Osteocyte (in vitro differentiated cells): ENCODE results near the gene CLN3. TPM values are rescaled to one million over a fixed set of nuclear protein-coding genes. Genes with fewer than 3 reads are reported as not detected.
A peak's percentile ranks its signal among the peaks of the same experiment; 100 is the strongest.

ENCODE experiments used
- DNase-seq: peaks from one replicate; pipeline ENCODE4 v3.0.0; 2021; ENCODE audit warnings: mixed read lengths; ENCODE audit not compliant: unreplicated experiment; ENCODE audit errors: extremely low spot score
- H3K27ac Mint-ChIP-seq: one replicate; pipeline ENCODE4 v1.8.0; 2021; ENCODE audit warnings: mild to moderate bottlenecking, mixed read lengths; ENCODE audit not compliant: unreplicated experiment
- H3K27me3 Mint-ChIP-seq: one replicate; pipeline ENCODE4 v1.8.0; 2021; ENCODE audit warnings: mixed read lengths; ENCODE audit not compliant: unreplicated experiment
- H3K36me3 Mint-ChIP-seq: one replicate; pipeline ENCODE4 v1.8.0; 2021; ENCODE audit warnings: mixed read lengths; ENCODE audit not compliant: unreplicated experiment
- H3K4me1 Mint-ChIP-seq: one replicate; pipeline ENCODE4 v1.8.0; 2021; ENCODE audit warnings: mixed read lengths; ENCODE audit not compliant: unreplicated experiment
- H3K4me3 Mint-ChIP-seq: one replicate; pipeline ENCODE4 v1.8.0; 2021; ENCODE audit warnings: mild to moderate bottlenecking, moderate library complexity, mixed read lengths; ENCODE audit not compliant: unreplicated experiment
- H3K9me3 Mint-ChIP-seq: one replicate; pipeline ENCODE4 v1.8.0; 2021; ENCODE audit warnings: mixed read lengths; ENCODE audit not compliant: unreplicated experiment
- CTCF ChIP-seq: fragments of 200-600 bp; sonication (generic); IDR thresholded peaks from 2 replicates; pipeline ENCODE4 v1.5.0; 2021; ENCODE audit warnings: antibody characterized with exemption, mild to moderate bottlenecking, moderate library complexity
- total RNA-seq: library from RNA; stranded (reverse); gene quantifications from 2 replicates; pipeline ENCODE4 v1.2.1, GENCODE V29; 2021

CLN3 gene
- total RNA-seq, 1 donor from 2014 or later: 39.4 TPM

- DNase-seq: no peak
- Mint-ChIP-seq H3K9me3 (no peaks in the 10 kb centered on the region), H3K36me3 (peaks cover 21% of the 10 kb centered on the region), H3K4me1 (peaks cover 27% of the 10 kb centered on the region), H3K27ac (no peak overlapping the region), H3K27me3 (no peaks in the 10 kb centered on the region), H3K4me3 (peak overlapping the region; percentile 76)
- no peak for TF ChIP-seq CTCF
These were observed 45.2 kb upstream of the CLN3 start for GRCh38 chr16:28537076-28537475.

- no peak for DNase-seq
- no peak for TF ChIP-seq CTCF
- peaks cover 21% of the 10 kb centered on the region for H3K36me3 Mint-ChIP-seq
- H3K9me3 Mint-ChIP-seq: no peaks in the 10 kb centered on the region
- H3K27ac Mint-ChIP-seq: no peak overlapping the region
- H3K4me3 Mint-ChIP-seq: no peak overlapping the region
- H3K4me1 Mint-ChIP-seq: peaks cover 29% of the 10 kb centered on the region
- no peaks in the 10 kb centered on the region for H3K27me3 Mint-ChIP-seq
These were observed 42.9 kb upstream of the CLN3 start for GRCh38 chr16:28534542-28535373.

GRCh38 chr16:28532940-28533647, 41.2 kb upstream of the CLN3 start:
- Mint-ChIP-seq H3K27ac (no peak overlapping the region), H3K27me3 (no peaks in the 10 kb centered on the region), H3K4me1 (peaks cover 16% of the 10 kb centered on the region), H3K4me3 (no peak overlapping the region), H3K36me3 (peaks cover 20% of the 10 kb centered on the region), H3K9me3 (no peaks in the 10 kb centered on the region)
- DNase-seq: no peak
- TF ChIP-seq CTCF: no peak

- Mint-ChIP-seq H3K9me3 (no peaks in the 10 kb centered on the region), H3K36me3 (peaks cover 11% of the 10 kb centered on the region), H3K4me1 (peaks cover 6% of the 10 kb centered on the region), H3K27ac (no peak overlapping the region), H3K27me3 (no peaks in the 10 kb centered on the region), H3K4me3 (no peak overlapping the region)
- DNase-seq: no peak
- TF ChIP-seq CTCF: no peak
These were observed 40.2 kb upstream of the CLN3 start for GRCh38 chr16:28531777-28532744.
